ENCODE data around the gene ADCY4. TPM values are rescaled to one million over a fixed set of nuclear protein-coding genes. Genes with fewer than 3 reads are reported as not detected.

ADCY4 gene
- total RNA-seq, 1 experiment from 2014 or later = 0.86 TPM

DNA sequence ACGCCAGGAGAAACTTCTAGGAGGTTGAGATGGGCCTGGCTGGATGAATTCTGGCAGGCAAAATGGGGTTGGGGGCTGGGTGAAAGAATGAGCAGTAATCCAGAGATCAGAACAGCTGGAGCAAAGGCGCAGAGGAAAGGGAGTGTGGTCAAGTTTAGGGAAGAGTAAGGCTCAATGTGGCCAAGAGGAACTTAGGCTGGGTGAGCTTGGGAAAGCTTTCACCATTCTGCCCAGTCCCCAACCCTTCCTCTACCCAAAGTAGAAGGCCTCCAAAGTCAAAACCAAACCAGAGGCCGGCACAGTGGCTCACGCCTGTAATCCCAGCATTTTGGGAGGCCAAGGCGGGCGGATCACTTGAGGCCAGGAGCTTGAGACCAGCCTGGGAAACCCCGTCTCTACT is 53.2 kb downstream of the ADCY4 start (continued):
- TF ChIP-seq SRF (IDR thresholded peaks at IDR 0.05; ENCODE audit: low read depth) = no peak
- TF ChIP-seq, protein P1, sequence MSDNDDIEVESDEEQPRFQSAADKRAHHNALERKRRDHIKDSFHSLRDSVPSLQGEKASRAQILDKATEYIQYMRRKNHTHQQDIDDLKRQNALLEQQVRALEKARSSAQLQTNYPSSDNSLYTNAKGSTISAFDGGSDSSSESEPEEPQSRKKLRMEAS (IDR thresholded peaks at IDR 0.05) = no peak
- no peak for TF ChIP-seq JUND (IDR thresholded peaks at IDR 0.05)
- TF ChIP-seq EZH2phosphoT487 (IDR thresholded peaks at IDR 0.05; ENCODE audit: borderline replicate concordance) = no peak
- no peak for TF ChIP-seq ZNF274 (IDR thresholded peaks at IDR 0.05; ENCODE audit: low read depth, low read length)
- no peak for TF ChIP-seq RAD21 (IDR thresholded peaks at IDR 0.05; ENCODE audit: low read depth)
- TF ChIP-seq ELF1 (IDR thresholded peaks at IDR 0.05; ENCODE audit: borderline replicate concordance, low read depth) = no peak

DNA sequence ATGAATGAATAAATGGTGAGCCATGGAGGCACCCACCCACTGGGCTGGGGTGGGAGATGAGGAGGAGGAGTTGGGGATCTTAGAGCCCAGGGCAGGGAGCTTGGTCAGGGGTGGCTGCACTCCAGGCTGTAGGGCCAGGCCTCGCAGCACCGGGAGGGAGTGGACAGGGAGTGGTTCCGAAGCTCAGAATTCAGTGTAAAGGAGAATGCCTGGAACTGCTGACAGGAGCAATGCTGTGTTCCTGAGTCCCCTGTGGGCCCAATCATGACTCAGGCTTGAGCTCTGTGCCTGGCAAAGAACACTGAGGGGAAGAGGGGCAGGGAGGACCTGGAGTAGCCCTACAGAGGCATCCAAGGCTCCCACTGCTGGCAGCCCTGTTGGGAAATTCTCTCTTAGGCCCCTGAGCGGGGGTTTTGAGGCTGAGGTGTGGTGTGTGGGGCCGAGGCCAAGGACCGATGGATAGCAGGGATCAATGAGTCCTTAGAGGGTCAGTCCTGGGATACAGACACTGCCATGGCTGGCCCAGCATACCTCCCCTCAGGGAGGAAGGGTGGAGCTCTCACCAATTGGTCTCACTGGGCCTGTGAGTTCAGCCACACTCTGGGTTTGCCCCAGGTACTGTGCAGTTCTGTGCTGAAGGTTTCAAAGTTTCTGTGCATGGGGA is 53.9 kb downstream of the ADCY4 start:
- no peak overlapping the region for H2AFZ ChIP-seq (ENCODE audit: low read depth, low read length, poor library complexity, severe bottlenecking)
- H3K27ac ChIP-seq (ENCODE audit: low read depth, low read length) = no peak overlapping the region
- TF ChIP-seq TCF7L2 (IDR thresholded peaks at IDR 0.05; ENCODE audit: borderline replicate concordance, extremely low read depth, insufficient read depth, insufficient read length) (no peak), CEBPB (IDR thresholded peaks at IDR 0.05; ENCODE audit: low read depth) (no peak), FOSL1 (IDR thresholded peaks at IDR 0.05; ENCODE audit: low read depth) (no peak), YY1 (IDR thresholded peaks at IDR 0.05; ENCODE audit: extremely low read depth, insufficient replicate concordance, low read depth, low read length) (no peak), EZH2 (IDR thresholded peaks at IDR 0.05) (no peak), EZH2phosphoT487 (IDR thresholded peaks at IDR 0.05; ENCODE audit: borderline replicate concordance) (no peak), ELF1 (IDR thresholded peaks at IDR 0.05; ENCODE audit: borderline replicate concordance, low read depth) (no peak), SRF (IDR thresholded peaks at IDR 0.05; ENCODE audit: low read depth) (no peak)
- TF ChIP-seq, protein P2, sequence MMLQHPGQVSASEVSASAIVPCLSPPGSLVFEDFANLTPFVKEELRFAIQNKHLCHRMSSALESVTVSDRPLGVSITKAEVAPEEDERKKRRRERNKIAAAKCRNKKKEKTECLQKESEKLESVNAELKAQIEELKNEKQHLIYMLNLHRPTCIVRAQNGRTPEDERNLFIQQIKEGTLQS (IDR thresholded peaks at IDR 0.05) = no peak
- TF ChIP-seq, protein P3, sequence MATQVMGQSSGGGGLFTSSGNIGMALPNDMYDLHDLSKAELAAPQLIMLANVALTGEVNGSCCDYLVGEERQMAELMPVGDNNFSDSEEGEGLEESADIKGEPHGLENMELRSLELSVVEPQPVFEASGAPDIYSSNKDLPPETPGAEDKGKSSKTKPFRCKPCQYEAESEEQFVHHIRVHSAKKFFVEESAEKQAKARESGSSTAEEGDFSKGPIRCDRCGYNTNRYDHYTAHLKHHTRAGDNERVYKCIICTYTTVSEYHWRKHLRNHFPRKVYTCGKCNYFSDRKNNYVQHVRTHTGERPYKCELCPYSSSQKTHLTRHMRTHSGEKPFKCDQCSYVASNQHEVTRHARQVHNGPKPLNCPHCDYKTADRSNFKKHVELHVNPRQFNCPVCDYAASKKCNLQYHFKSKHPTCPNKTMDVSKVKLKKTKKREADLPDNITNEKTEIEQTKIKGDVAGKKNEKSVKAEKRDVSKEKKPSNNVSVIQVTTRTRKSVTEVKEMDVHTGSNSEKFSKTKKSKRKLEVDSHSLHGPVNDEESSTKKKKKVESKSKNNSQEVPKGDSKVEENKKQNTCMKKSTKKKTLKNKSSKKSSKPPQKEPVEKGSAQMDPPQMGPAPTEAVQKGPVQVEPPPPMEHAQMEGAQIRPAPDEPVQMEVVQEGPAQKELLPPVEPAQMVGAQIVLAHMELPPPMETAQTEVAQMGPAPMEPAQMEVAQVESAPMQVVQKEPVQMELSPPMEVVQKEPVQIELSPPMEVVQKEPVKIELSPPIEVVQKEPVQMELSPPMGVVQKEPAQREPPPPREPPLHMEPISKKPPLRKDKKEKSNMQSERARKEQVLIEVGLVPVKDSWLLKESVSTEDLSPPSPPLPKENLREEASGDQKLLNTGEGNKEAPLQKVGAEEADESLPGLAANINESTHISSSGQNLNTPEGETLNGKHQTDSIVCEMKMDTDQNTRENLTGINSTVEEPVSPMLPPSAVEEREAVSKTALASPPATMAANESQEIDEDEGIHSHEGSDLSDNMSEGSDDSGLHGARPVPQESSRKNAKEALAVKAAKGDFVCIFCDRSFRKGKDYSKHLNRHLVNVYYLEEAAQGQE (IDR thresholded peaks at IDR 0.05; ENCODE audit: low read depth) = no peak
- H3K9me2 ChIP-seq (ENCODE audit: insufficient read depth) = no peaks in the 10 kb centered on the region
- no peak overlapping the region for H3K9ac ChIP-seq (ENCODE audit: low read length)
- no TSS peak for BruUV-seq (replicated peaks)
- no peaks in the 10 kb centered on the region for H3K27me3 ChIP-seq (ENCODE audit: insufficient read depth, low read length)
- intact Hi-C loops (cut with micrococcal nuclease) = no loop called here
- H3K4me1 ChIP-seq (ENCODE audit: control insufficient read depth in 1 of 2, insufficient read depth in 2 of 2, low read length in 2 of 2) = no peaks in the 10 kb centered on the region
- H3K4me3 ChIP-seq (replicated peaks in 1 of 2; ENCODE audit: low read depth in 1 of 2, low read length in 2 of 2) = no peak overlapping the region
- DNase-seq (ENCODE audit: low read depth, low spot score) (no peak), ATAC-seq (no peak)
- no peaks in the 10 kb centered on the region for H4K20me1 ChIP-seq (ENCODE audit: insufficient read depth)
- ChIA-PET POLR2A (interaction anchor here (2.3 kb wide), 1 partner anchor 10 kb away, joined by 7 read pairs; the partner anchor contains the start of gene RABGGTA), CTCF (interaction anchor here (1.4 to 2.2 kb wide), 2 partner anchors 10 to 17 kb away, joined by 3 to 12 read pairs; partner anchors contain the start of gene RABGGTA), RAD21 (ENCODE audit: low non-redundant PET in 1 of 2, low total read pairs in 2 of 2, uncharacterized antibody in 2 of 2, unreplicated experiment in 2 of 2) (no interaction called here)
- no peaks in the 10 kb centered on the region for H3K79me2 ChIP-seq (ENCODE audit: insufficient read depth, low read length)
- H3K4me2 ChIP-seq (ENCODE audit: low read length) = no peak overlapping the region
- H3K9me3 ChIP-seq (ENCODE audit: control insufficient read depth in 1 of 2, insufficient read depth in 1 of 2, low read depth in 1 of 2, low read length in 2 of 2) = no peaks in the 10 kb centered on the region
- no peaks in the 10 kb centered on the region for H3K36me3 ChIP-seq (ENCODE audit: control insufficient read depth in 1 of 2, insufficient read depth in 2 of 2, low read length in 2 of 2)
